WTC11 (cell line): ENCODE measurements around the gene HBZ. TPM values are rescaled to one million over a fixed set of nuclear protein-coding genes. Genes with fewer than 3 reads are reported as not detected.
A peak's percentile ranks its signal among the peaks of the same experiment; 100 is the strongest.

Source experiments
- ATAC-seq: fragments of 200-7000 bp; cut with Tn5 transposase; 2 replicates; pipeline ENCODE4 v1.10.0; 2021; ENCODE audit warnings: mild to moderate bottlenecking, moderate library complexity
- CTCF ChIA-PET: fragments of 300-600 bp; sonication (Branson Sonifier 250); formaldehyde crosslinking; loops from one replicate; lab custom pipeline; 2021; ENCODE audit warnings: antibody characterized with exemption; lab: Charles Lee
- POLR2A ChIA-PET: fragments of 350-600 bp; sonication (Branson Sonifier 250); formaldehyde crosslinking; loops from one replicate; lab custom pipeline; 2021; ENCODE audit warnings: antibody characterized with exemption; lab: Charles Lee
- DNase-seq: peaks from one replicate; pipeline ENCODE4 v3.0.0; 2021; ENCODE audit warnings: low spot score
- H3K27ac Mint-ChIP-seq: 2 replicates; pipeline ENCODE4 v1.8.0; 2021; ENCODE audit warnings: mixed read lengths
- H3K27me3 Mint-ChIP-seq: 2 replicates; pipeline ENCODE4 v1.8.0; 2021; ENCODE audit warnings: low read depth, mild to moderate bottlenecking, moderate library complexity, mixed read lengths
- H3K36me3 Mint-ChIP-seq: 2 replicates; pipeline ENCODE4 v1.8.0; 2021; ENCODE audit warnings: mixed read lengths
- H3K4me1 Mint-ChIP-seq: 2 replicates; pipeline ENCODE4 v1.8.0; 2022; ENCODE audit warnings: mixed read lengths
- H3K4me3 Mint-ChIP-seq: 2 replicates; pipeline ENCODE4 v1.8.0; 2021; ENCODE audit warnings: mild to moderate bottlenecking, moderate library complexity, mixed read lengths
- H3K9me3 Mint-ChIP-seq: 2 replicates; pipeline ENCODE4 v1.8.0; 2021; ENCODE audit warnings: mixed read lengths
- ATF6 ChIP-seq: sonication (generic); formaldehyde crosslinking; IDR thresholded peaks from 2 replicates; pipeline ENCODE4 v1.8.1; 2023; ENCODE audit warnings: mild to moderate bottlenecking, missing genetic modification reagents
- CREB1 ChIP-seq: sonication (generic); formaldehyde crosslinking; IDR thresholded peaks from 2 replicates; pipeline ENCODE4 v1.8.0; 2023; ENCODE audit warnings: mild to moderate bottlenecking, missing genetic modification reagents
- CREM ChIP-seq: sonication (generic); formaldehyde crosslinking; IDR thresholded peaks from 2 replicates; pipeline ENCODE4 v1.8.1; 2022; ENCODE audit warnings: mild to moderate bottlenecking, missing genetic modification reagents, moderate library complexity
- CTCF ChIP-seq: fragments of 200-600 bp; IDR thresholded peaks from 2 replicates; pipeline ENCODE4 v1.8.0; 2022; ENCODE audit warnings: antibody characterized with exemption
- GABPB1 ChIP-seq: sonication (generic); formaldehyde crosslinking; IDR thresholded peaks from 2 replicates; pipeline ENCODE4 v1.8.1; 2023; ENCODE audit warnings: mild to moderate bottlenecking, missing genetic modification reagents
- GRHL2 ChIP-seq: fragments of 250-450 bp; sonication (Bioruptor Pico); IDR thresholded peaks from 2 replicates; pipeline ENCODE4 v1.8.0; 2022; ENCODE audit warnings: mild to moderate bottlenecking, moderate library complexity; ENCODE audit not compliant: insufficient replicate concordance, severe bottlenecking
- HMGXB4 ChIP-seq: sonication (generic); formaldehyde crosslinking; IDR thresholded peaks from 2 replicates; pipeline ENCODE4 v1.8.1; 2023; ENCODE audit warnings: mild to moderate bottlenecking, moderate library complexity, missing genetic modification reagents
- KAT7 ChIP-seq: sonication (generic); formaldehyde crosslinking; IDR thresholded peaks from 2 replicates; pipeline ENCODE4 v1.8.1; 2023; ENCODE audit warnings: missing genetic modification reagents, mild to moderate bottlenecking, borderline replicate concordance
- MAX ChIP-seq: sonication (generic); formaldehyde crosslinking; IDR thresholded peaks from 2 replicates; pipeline ENCODE4 v1.8.0; 2022; ENCODE audit warnings: mild to moderate bottlenecking, missing genetic modification reagents
- MYBL2 ChIP-seq: sonication (generic); formaldehyde crosslinking; IDR thresholded peaks from 2 replicates; pipeline ENCODE4 v1.8.1; 2023; ENCODE audit warnings: mild to moderate bottlenecking, moderate library complexity, missing genetic modification reagents
- NFE2L1 ChIP-seq: sonication (generic); formaldehyde crosslinking; IDR thresholded peaks from 2 replicates; pipeline ENCODE4 v1.8.1; 2023; ENCODE audit warnings: missing genetic modification reagents
- NR1H2 ChIP-seq: sonication (generic); formaldehyde crosslinking; IDR thresholded peaks from 2 replicates; pipeline ENCODE4 v1.9.0; 2021; ENCODE audit warnings: mild to moderate bottlenecking, moderate library complexity, missing genetic modification reagents
- PREB ChIP-seq: sonication (generic); formaldehyde crosslinking; IDR thresholded peaks from 2 replicates; pipeline ENCODE4 v1.8.1; 2022; ENCODE audit warnings: mild to moderate bottlenecking, missing genetic modification reagents, moderate library complexity, borderline replicate concordance
- SP1 ChIP-seq: sonication (generic); formaldehyde crosslinking; conservative IDR thresholded peaks from 2 replicates; pipeline ENCODE4 v1.8.1; 2022; ENCODE audit warnings: missing genetic modification reagents
- TEAD1 ChIP-seq: sonication (generic); formaldehyde crosslinking; IDR thresholded peaks from 2 replicates; pipeline ENCODE4 v1.8.0; 2022; ENCODE audit warnings: mild to moderate bottlenecking, missing genetic modification reagents
- ZNF121 ChIP-seq: sonication (generic); formaldehyde crosslinking; IDR thresholded peaks from 2 replicates; pipeline ENCODE4 v1.8.0; 2023; ENCODE audit warnings: missing genetic modification reagents
- ZNF219 ChIP-seq: sonication (generic); formaldehyde crosslinking; IDR thresholded peaks from 2 replicates; pipeline ENCODE4 v1.8.0; 2023; ENCODE audit warnings: missing genetic modification reagents, mild to moderate bottlenecking, borderline replicate concordance
- ZNF232 ChIP-seq: sonication (generic); formaldehyde crosslinking; IDR thresholded peaks from 2 replicates; pipeline ENCODE4 v1.8.0; 2022; ENCODE audit warnings: mild to moderate bottlenecking, missing genetic modification reagents
- ZNF423 ChIP-seq: fragments of 250-450 bp; sonication (Bioruptor Pico); IDR thresholded peaks from 2 replicates; pipeline ENCODE4 v2.1.2; 2022; ENCODE audit warnings: mild to moderate bottlenecking, moderate library complexity
- ZSCAN18 ChIP-seq: fragments of 250-450 bp; sonication (Bioruptor Pico); IDR thresholded peaks from 2 replicates; pipeline ENCODE4 v2.1.2; 2022; ENCODE audit warnings: mild to moderate bottlenecking, moderate library complexity
- total RNA-seq: library from RNA; stranded (reverse); gene quantifications from 3 replicates; pipeline ENCODE4 v1.2.3, GENCODE V29; 2021

The HBZ gene
- total RNA-seq, 1 experiment from 2014 or later: 0.52 TPM

GRCh38 chr16:179211-180092 is 27.0 kb downstream of the HBZ start:
- ATAC-seq: no peak
- no peak for DNase-seq
- H3K36me3 Mint-ChIP-seq: no peaks in the 10 kb centered on the region
- peak overlapping the region; percentile 56 for H3K4me3 Mint-ChIP-seq
- H3K27me3 Mint-ChIP-seq: peaks cover 58% of the 10 kb centered on the region
- peaks cover 9% of the 10 kb centered on the region for H3K4me1 Mint-ChIP-seq
- no peaks in the 10 kb centered on the region for H3K9me3 Mint-ChIP-seq
- no peak overlapping the region for H3K27ac Mint-ChIP-seq
- TF ChIP-seq TEAD1 (CRISPR knock-in tag) (no peak), MYBL2 (CRISPR knock-in tag) (no peak), PREB (no peak), CREB1 (CRISPR knock-in tag) (no peak), MAX (CRISPR knock-in tag) (no peak), GABPB1 (CRISPR knock-in tag) (no peak), ZNF219 (CRISPR knock-in tag) (no peak), ZNF423 (no peak), NR1H2 (CRISPR knock-in tag) (no peak)
- ChIA-PET CTCF (interaction anchor here (1.0 to 4.8 kb wide), 11 partner anchors 11 to 114 kb away, joined by 3 to 50 read pairs (median 8); partner anchors contain the start of genes HBM, NPRL3 and RHBDF1), POLR2A (no interaction called here)

- DNase-seq (peak; percentile 60), ATAC-seq (peak; percentile 7)
- POLR2A ChIA-PET: no interaction called here
- peaks cover 50% of the 10 kb centered on the region for H3K27me3 Mint-ChIP-seq
- CTCF ChIA-PET: interaction anchor here (0.6 to 4.8 kb wide), 17 partner anchors 9 to 122 kb away, joined by 3 to 50 read pairs (median 5); partner anchors contain the start of genes HBM, NPRL3 and RHBDF1
- no peaks in the 10 kb centered on the region for H3K9me3 Mint-ChIP-seq
- H3K4me3 Mint-ChIP-seq: peak within 1 kb of the TSS; percentile 56
- H3K36me3 Mint-ChIP-seq: 0 out of 2 replicates have a peak, but pooled peaks cover 2% of the 10 kb centered on the region
- 0 out of 2 replicates have a peak, but pooled peaks cover 3% of the 10 kb centered on the region for H3K4me1 Mint-ChIP-seq
- TF ChIP-seq KAT7 (no peak), NFE2L1 (CRISPR knock-in tag) (no peak), ATF6 (CRISPR knock-in tag) (no peak), HMGXB4 (CRISPR knock-in tag) (0 out of 2 replicates have a peak, but pooled peaks have one; percentile 26), ZNF423 (peak; percentile 78), ZNF232 (CRISPR knock-in tag) (0 out of 2 replicates have a peak, but pooled peaks have one; percentile 14), GRHL2 (CRISPR knock-in tag) (no peak), ZNF121 (CRISPR knock-in tag) (no peak), ZSCAN18 (CRISPR knock-in tag) (no peak), SP1 (CRISPR knock-in tag) (peak; percentile 35; the same call in 1 of the 2 replicates), CTCF (peak; percentile 59), CREM (CRISPR knock-in tag) (0 out of 2 replicates have a peak, but pooled peaks have one; percentile 38)
- H3K27ac Mint-ChIP-seq: no peak within 1 kb of the TSS
Measured at GRCh38 chr16:180101-180675, 27.7 kb downstream of the HBZ start, which contains the start of gene HBQ1. Gene HBQ1 (plus strand): TSS chr16:180459. CDS start chr16:180487, 28 bp downstream.
